HepG2 (cell line): ENCODE data around the gene CARD19. TPM values are rescaled to one million over a fixed set of nuclear protein-coding genes. Genes with fewer than 3 reads are reported as not detected.

Experiments used
- BCL6 ChIP-seq: IDR thresholded peaks from 2 replicates; pipeline ENCODE4 v1.6.1; 2016; ENCODE audit warnings: missing genetic modification reagents, missing compliant biosample characterization
- CAMTA2 ChIP-seq: sonication (generic); formaldehyde crosslinking; IDR thresholded peaks from 2 replicates; pipeline ENCODE4 v1.4.0; 2020; ENCODE audit warnings: mild to moderate bottlenecking, missing genetic modification reagents, borderline replicate concordance
- CBX5 ChIP-seq: sonication (generic); formaldehyde crosslinking; IDR thresholded peaks from 2 replicates; pipeline ENCODE4 v1.4.0; 2020; ENCODE audit warnings: missing genetic modification reagents, borderline replicate concordance
- HNF4A ChIP-seq: sonication (generic); formaldehyde crosslinking; IDR thresholded peaks from 2 replicates; pipeline ENCODE4 v1.4.0; 2020; ENCODE audit warnings: missing genetic modification reagents
- PRDM15 ChIP-seq: sonication (generic); formaldehyde crosslinking; IDR thresholded peaks from 2 replicates; pipeline ENCODE4 v1.4.0; 2020; ENCODE audit warnings: missing genetic modification reagents
- SIN3A ChIP-seq: IDR thresholded peaks from 2 replicates; pipeline ENCODE4 v1.6.1; 2011; ENCODE audit warnings: low read depth, mild to moderate bottlenecking, control low read depth, low read length, borderline replicate concordance
- SNAPC2 ChIP-seq: sonication (generic); formaldehyde crosslinking; IDR thresholded peaks from 2 replicates; pipeline ENCODE4 v1.8.1; 2022; ENCODE audit warnings: mild to moderate bottlenecking, missing genetic modification reagents
- SRY ChIP-seq: sonication (generic); formaldehyde crosslinking; IDR thresholded peaks from 2 replicates; pipeline ENCODE4 v1.8.0; 2022; ENCODE audit warnings: mild to moderate bottlenecking, missing genetic modification reagents
- TEAD2 ChIP-seq: sonication (generic); formaldehyde crosslinking; IDR thresholded peaks from 2 replicates; pipeline ENCODE4 v1.9.0; 2021; ENCODE audit warnings: missing genetic modification reagents
- TERF1 ChIP-seq: sonication (generic); formaldehyde crosslinking; IDR thresholded peaks from 2 replicates; pipeline ENCODE4 v1.8.0; 2022; ENCODE audit warnings: mild to moderate bottlenecking, missing genetic modification reagents, moderate library complexity
- TFDP2 ChIP-seq: sonication (generic); formaldehyde crosslinking; IDR thresholded peaks from 2 replicates; pipeline ENCODE4 v1.4.0; 2020; ENCODE audit warnings: missing genetic modification reagents
- ZBTB10 ChIP-seq: sonication (generic); formaldehyde crosslinking; IDR thresholded peaks from 2 replicates; pipeline ENCODE4 v1.4.0; 2020; ENCODE audit warnings: missing genetic modification reagents, borderline replicate concordance
- ZBTB42 ChIP-seq: sonication (generic); formaldehyde crosslinking; IDR thresholded peaks from 2 replicates; pipeline ENCODE4 v1.5.0; 2020; ENCODE audit warnings: mild to moderate bottlenecking, missing genetic modification reagents
- ZFP36L1 ChIP-seq: sonication (generic); formaldehyde crosslinking; IDR thresholded peaks from 2 replicates; pipeline ENCODE4 v1.8.0; 2022; ENCODE audit warnings: mild to moderate bottlenecking, missing genetic modification reagents, moderate library complexity
- ZNF615 ChIP-seq: sonication (generic); formaldehyde crosslinking; IDR thresholded peaks from 2 replicates; pipeline ENCODE4 v1.5.0; 2020; ENCODE audit warnings: mild to moderate bottlenecking, missing genetic modification reagents, borderline replicate concordance
- ZNF703 ChIP-seq: sonication (generic); formaldehyde crosslinking; IDR thresholded peaks from 2 replicates; pipeline ENCODE4 v1.5.1; 2020; ENCODE audit warnings: missing genetic modification reagents, mild to moderate bottlenecking, moderate library complexity, borderline replicate concordance
- ZNF781 ChIP-seq: sonication (generic); formaldehyde crosslinking; IDR thresholded peaks from 2 replicates; pipeline ENCODE4 v1.5.1; 2020; ENCODE audit warnings: borderline replicate concordance, mild to moderate bottlenecking, missing genetic modification reagents; ENCODE audit errors: not compliant biosample characterization
- polyA plus RNA-seq, 8 experiments: library from polyadenylated mRNA; depleted of rRNA in 3 of 8; stranded (reverse) in 7 of 8; unstranded in 1 of 8; fragments of >200 nt; fragmentation: Illumina TruSeq in 4 of 8; extraction: Trizol in 4 of 8; gene quantifications; 2 replicates each; pipeline versions ENCODE4 v1.2.1 to v1.2.3, GENCODE V29; 2011 to 2016; ENCODE audit warnings: low read depth in 4 of 8, missing spikeins in 1 of 8, mixed read lengths in 1 of 8; ENCODE audit not compliant: insufficient read depth in 1 of 8
- total RNA-seq, 5 experiments: library from RNA; depleted of rRNA; stranded (reverse); fragments of >200 nt; fragmentation: Illumina TruSeq; extraction: Trizol; gene quantifications; 2 replicates each; pipeline ENCODE4 v1.2.3, GENCODE V29; 2016; ENCODE audit warnings: low read depth in 1 of 5
- TF ChIP-seq, protein P1 (sequence below): sonication (generic); formaldehyde crosslinking; IDR thresholded peaks from 2 replicates; pipeline ENCODE4 v1.4.0; 2020; ENCODE audit warnings: missing genetic modification reagents

CARD19 gene
- total and polyA plus RNA-seq, 2 of the 13 experiments (the other 11 are each of a cell fraction or from before 2014, with no cell fraction given): 18.4 to 47.2 TPM

DNA sequence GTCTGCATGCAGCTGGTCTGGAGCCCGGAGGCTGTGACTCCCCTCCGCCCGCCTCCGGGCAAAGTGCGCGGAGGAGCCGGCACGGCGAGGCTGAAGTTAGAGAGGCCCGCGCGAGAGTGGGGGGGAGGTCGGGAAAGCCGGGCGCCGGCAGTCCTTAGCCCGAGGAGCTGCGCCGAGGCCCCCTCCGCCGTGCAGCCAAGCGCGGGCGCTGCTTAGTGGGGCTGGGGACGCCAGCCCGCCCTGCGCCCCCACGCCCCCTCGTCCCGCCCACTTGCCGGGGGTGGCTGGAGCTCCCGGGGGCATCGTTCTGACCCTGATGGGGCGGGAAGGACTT, 37.6 kb downstream of the CARD19 start (continued):
- TF ChIP-seq TERF1 (CRISPR knock-in tag) (0 out of 2 replicates have a peak, but pooled peaks have one; percentile 15), CAMTA2 (CRISPR knock-in tag) (no peak), ZNF781 (no peak), SIN3A (0 out of 2 replicates have a peak, but pooled peaks have one; percentile 41), ZNF615 (CRISPR knock-in tag) (0 out of 2 replicates have a peak, but pooled peaks have one; percentile 63), ZBTB42 (CRISPR knock-in tag) (no peak), ZFP36L1 (CRISPR knock-in tag) (0 out of 2 replicates have a peak, but pooled peaks have one; percentile 45), HNF4A (CRISPR knock-in tag) (peak; percentile 79), BCL6 (CRISPR knock-in tag) (0 out of 2 replicates have a peak, but pooled peaks have one; percentile 14), CBX5 (peak; percentile 8; the same call in 1 of the 2 replicates), SNAPC2 (0 out of 2 replicates have a peak, but pooled peaks have one; percentile 35), ZNF703 (CRISPR knock-in tag) (peak; percentile 80; the same call in 1 of the 2 replicates), SRY (CRISPR knock-in tag) (no peak), TFDP2 (CRISPR knock-in tag) (peak; percentile 51), ZBTB10 (CRISPR knock-in tag) (peak; percentile 33; the same call in 1 of the 2 replicates), PRDM15 (CRISPR knock-in tag) (peak; percentile 82; the same call in 1 of the 2 replicates), TEAD2 (CRISPR knock-in tag) (no peak)
- TF ChIP-seq, protein P1, sequence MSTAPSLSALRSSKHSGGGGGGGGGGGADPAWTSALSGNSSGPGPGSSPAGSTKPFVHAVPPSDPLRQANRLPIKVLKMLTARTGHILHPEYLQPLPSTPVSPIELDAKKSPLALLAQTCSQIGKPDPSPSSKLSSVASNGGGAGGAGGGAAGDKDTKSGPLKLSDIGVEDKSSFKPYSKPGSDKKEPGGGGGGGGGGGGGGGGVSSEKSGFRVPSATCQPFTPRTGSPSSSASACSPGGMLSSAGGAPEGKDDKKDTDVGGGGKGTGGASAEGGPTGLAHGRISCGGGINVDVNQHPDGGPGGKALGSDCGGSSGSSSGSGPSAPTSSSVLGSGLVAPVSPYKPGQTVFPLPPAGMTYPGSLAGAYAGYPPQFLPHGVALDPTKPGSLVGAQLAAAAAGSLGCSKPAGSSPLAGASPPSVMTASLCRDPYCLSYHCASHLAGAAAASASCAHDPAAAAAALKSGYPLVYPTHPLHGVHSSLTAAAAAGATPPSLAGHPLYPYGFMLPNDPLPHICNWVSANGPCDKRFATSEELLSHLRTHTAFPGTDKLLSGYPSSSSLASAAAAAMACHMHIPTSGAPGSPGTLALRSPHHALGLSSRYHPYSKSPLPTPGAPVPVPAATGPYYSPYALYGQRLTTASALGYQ (CRISPR knock-in tag): peak; percentile 79
